Measurements from ENCODE around the gene CCDC102A. TPM values are rescaled to one million over a fixed set of nuclear protein-coding genes. Genes with fewer than 3 reads are reported as not detected.
"Not testable (repeated sequence)": the region's sequence is repeated elsewhere in the genome, so short reads cannot be mapped to it uniquely, and the experiment has no call there.

Gene CCDC102A
- total RNA-seq, 1 donor from 2014 or later: 12.8 TPM

- no peak overlapping the region for H3K27ac ChIP-seq
- H3K9me3 ChIP-seq: no peaks in the 10 kb centered on the region
- H3K36me3 ChIP-seq: no peaks in the 10 kb centered on the region
- no peak for ATAC-seq
- no peaks in the 10 kb centered on the region for H3K4me1 ChIP-seq
- H3K4me3 ChIP-seq: no peak overlapping the region
- intact Hi-C loops (cut with DNase I): no loop called here
- no peaks in the 10 kb centered on the region for H3K27me3 ChIP-seq (ENCODE audit: low read depth)
- no peak for DNase-seq
- TF ChIP-seq CTCF (IDR thresholded peaks at IDR 0.05): no peak
These were observed 20.7 kb upstream of the CCDC102A start for GRCh38 chr16:57556941-57557541.

- Histone ChIP-seq H3K27ac (no peak overlapping the region), H3K36me3 (no peaks in the 10 kb centered on the region), H3K9me3 (no peaks in the 10 kb centered on the region), H3K27me3 (ENCODE audit: low read depth) (no peaks in the 10 kb centered on the region), H3K4me1 (no peaks in the 10 kb centered on the region), H3K4me3 (no peak overlapping the region)
- no peak for DNase-seq
- no peak for TF ChIP-seq CTCF (IDR thresholded peaks at IDR 0.05)
- no peak for ATAC-seq
- intact Hi-C loops (cut with DNase I): no loop called here
These were observed 19.5 kb upstream of the CCDC102A start for GRCh38 chr16:57555831-57556230.

GRCh38 chr16:57551057-57551456 lies 14.7 kb upstream of the CCDC102A start:
- intact Hi-C loops (cut with DNase I): no loop called here
- no peaks in the 10 kb centered on the region for H3K4me1 ChIP-seq
- H3K4me3 ChIP-seq: no peak overlapping the region
- H3K9me3 ChIP-seq: no peaks in the 10 kb centered on the region
- peaks cover 1% of the 10 kb centered on the region for H3K27me3 ChIP-seq (ENCODE audit: low read depth)
- no peaks in the 10 kb centered on the region for H3K36me3 ChIP-seq
- ATAC-seq (no peak), DNase-seq (no peak)
- TF ChIP-seq CTCF (IDR thresholded peaks at IDR 0.05): no peak
- H3K27ac ChIP-seq: no peak overlapping the region

GRCh38 chr16:57549730-57550129 lies 13.4 kb upstream of the CCDC102A start:
- H3K27ac ChIP-seq: no peak overlapping the region
- no peak for DNase-seq
- no peak for ATAC-seq
- no peak overlapping the region for H3K4me3 ChIP-seq
- H3K36me3 ChIP-seq: no peaks in the 10 kb centered on the region
- intact Hi-C loops (cut with DNase I): no loop called here
- peaks cover 2% of the 10 kb centered on the region for H3K4me1 ChIP-seq
- H3K9me3 ChIP-seq: no peaks in the 10 kb centered on the region
- H3K27me3 ChIP-seq (ENCODE audit: low read depth): peaks cover 5% of the 10 kb centered on the region
- TF ChIP-seq CTCF (IDR thresholded peaks at IDR 0.05): no peak

GRCh38 chr16:57548408-57548807 lies 12.0 kb upstream of the CCDC102A start:
- DNase-seq (no peak), ATAC-seq (no peak)
- intact Hi-C loops (cut with DNase I): no loop called here
- H3K4me1 ChIP-seq: peaks cover 13% of the 10 kb centered on the region
- no peaks in the 10 kb centered on the region for H3K9me3 ChIP-seq
- H3K36me3 ChIP-seq: no peaks in the 10 kb centered on the region
- peaks cover 5% of the 10 kb centered on the region for H3K27me3 ChIP-seq (ENCODE audit: low read depth)
- H3K4me3 ChIP-seq: no peak overlapping the region
- no peak for TF ChIP-seq CTCF (IDR thresholded peaks at IDR 0.05)
- H3K27ac ChIP-seq: no peak overlapping the region

- H3K9me3 ChIP-seq; intact Hi-C loops (cut with DNase I); H3K27me3 ChIP-seq (ENCODE audit: low read depth); H3K36me3 ChIP-seq; ATAC-seq; H3K27ac ChIP-seq; H3K4me3 ChIP-seq; DNase-seq: not testable (repeated sequence)
- peaks cover 15% of the 10 kb centered on the region for H3K4me1 ChIP-seq
These were observed 11.2 kb upstream of the CCDC102A start for GRCh38 chr16:57547524-57547923.

All from lower lobe of right lung (tissue), 2 donors.